ENCODE results near the gene RAB31. TPM values are rescaled to one million over a fixed set of nuclear protein-coding genes. Genes with fewer than 3 reads are reported as not detected.
"Not testable (repeated sequence)": the region's sequence is repeated elsewhere in the genome, so short reads cannot be mapped to it uniquely, and the experiment has no call there.

The RAB31 gene
- under 1 TPM; 0.38 to 0.89 TPM for total RNA-seq

GRCh38 chr18:9708057-9708433 lies at the start of gene RAB31:
TSS of gene RAB31 (plus strand) at chr18:9708301. CDS start at chr18:9708406, 105 bp downstream.
- Mint-ChIP-seq H3K9me3 (no peaks in the 10 kb centered on the region), H3K36me3 (ENCODE audit: low read depth) (no peaks in the 10 kb centered on the region), H3K27me3 (ENCODE audit: low read depth) (peaks cover 80% of the 10 kb centered on the region), H3K27ac (no peak within 1 kb of the TSS), H3K4me3 (peak within 1 kb of the TSS; percentile 74), H3K4me1 (ENCODE audit: low read depth) (peaks cover 28% of the 10 kb centered on the region)
- intact Hi-C loops (cut with micrococcal nuclease): loop anchor here (2.0 kb wide), 1 partner anchor 95 kb away; no protein-coding TSS in a partner anchor
- CTCF ChIA-PET: interaction anchor here (0.8 kb wide), 1 partner anchor 95 kb away, joined by 3 read pairs; no protein-coding TSS in a partner anchor
- DNase-seq: peak; percentile 24

GRCh38 chr18:9659499-9660375 lies 48.4 kb upstream of the RAB31 start:
- Mint-ChIP-seq H3K27ac (no peak overlapping the region), H3K9me3 (no peaks in the 10 kb centered on the region), H3K4me3 (no peak overlapping the region), H3K27me3 (ENCODE audit: low read depth) (no peaks in the 10 kb centered on the region), H3K36me3 (ENCODE audit: low read depth) (no peaks in the 10 kb centered on the region), H3K4me1 (ENCODE audit: low read depth) (no peaks in the 10 kb centered on the region)
- CTCF ChIA-PET: no interaction called here
- no peak for DNase-seq
- intact Hi-C loops (cut with micrococcal nuclease): no loop called here

- Mint-ChIP-seq H3K4me3 (no peak overlapping the region), H3K27ac (no peak overlapping the region), H3K27me3 (ENCODE audit: low read depth) (no peaks in the 10 kb centered on the region), H3K9me3 (no peaks in the 10 kb centered on the region), H3K36me3 (ENCODE audit: low read depth) (no peaks in the 10 kb centered on the region), H3K4me1 (ENCODE audit: low read depth) (no peaks in the 10 kb centered on the region)
- CTCF ChIA-PET: no interaction called here
- intact Hi-C loops (cut with micrococcal nuclease): no loop called here
- DNase-seq: no peak
These were observed 46.5 kb upstream of the RAB31 start for GRCh38 chr18:9661564-9661963.

GRCh38 chr18:9663377-9663776 lies 44.7 kb upstream of the RAB31 start:
- H3K9me3 Mint-ChIP-seq: no peaks in the 10 kb centered on the region
- no peaks in the 10 kb centered on the region for H3K4me1 Mint-ChIP-seq (ENCODE audit: low read depth)
- CTCF ChIA-PET: no interaction called here
- intact Hi-C loops (cut with micrococcal nuclease): no loop called here
- no peaks in the 10 kb centered on the region for H3K36me3 Mint-ChIP-seq (ENCODE audit: low read depth)
- no peaks in the 10 kb centered on the region for H3K27me3 Mint-ChIP-seq (ENCODE audit: low read depth)
- H3K27ac Mint-ChIP-seq: no peak overlapping the region
- DNase-seq: no peak
- no peak overlapping the region for H3K4me3 Mint-ChIP-seq

- intact Hi-C loops (cut with micrococcal nuclease): no loop called here
- H3K4me1 Mint-ChIP-seq (ENCODE audit: low read depth): no peaks in the 10 kb centered on the region
- CTCF ChIA-PET: interaction anchor here (1.1 kb wide), 1 partner anchor 18 kb away, joined by 4 read pairs; no protein-coding TSS in a partner anchor
- no peak overlapping the region for H3K27ac Mint-ChIP-seq
- no peaks in the 10 kb centered on the region for H3K36me3 Mint-ChIP-seq (ENCODE audit: low read depth)
- no peak overlapping the region for H3K4me3 Mint-ChIP-seq
- H3K9me3 Mint-ChIP-seq: no peaks in the 10 kb centered on the region
- no peaks in the 10 kb centered on the region for H3K27me3 Mint-ChIP-seq (ENCODE audit: low read depth)
- DNase-seq: no peak
These were observed 42.8 kb upstream of the RAB31 start for GRCh38 chr18:9665314-9665713.

GRCh38 chr18:9666548-9666947 lies 41.6 kb upstream of the RAB31 start:
- no peak for DNase-seq
- Mint-ChIP-seq H3K27ac (no peak overlapping the region), H3K4me1 (ENCODE audit: low read depth) (no peaks in the 10 kb centered on the region), H3K27me3 (ENCODE audit: low read depth) (no peaks in the 10 kb centered on the region), H3K36me3 (ENCODE audit: low read depth) (no peaks in the 10 kb centered on the region), H3K9me3 (no peaks in the 10 kb centered on the region), H3K4me3 (no peak overlapping the region)
- CTCF ChIA-PET: no interaction called here
- intact Hi-C loops (cut with micrococcal nuclease): no loop called here

- no peak for DNase-seq
- intact Hi-C loops (cut with micrococcal nuclease): no loop called here
These were observed 39.1 kb upstream of the RAB31 start for GRCh38 chr18:9669016-9669415.

GRCh38 chr18:9671214-9671613 lies 36.9 kb upstream of the RAB31 start:
- CTCF ChIA-PET: no interaction called here
- no peak overlapping the region for H3K27ac Mint-ChIP-seq
- H3K4me3 Mint-ChIP-seq: no peak overlapping the region
- no peaks in the 10 kb centered on the region for H3K9me3 Mint-ChIP-seq
- H3K36me3 Mint-ChIP-seq (ENCODE audit: low read depth): no peaks in the 10 kb centered on the region
- DNase-seq: no peak
- H3K4me1 Mint-ChIP-seq (ENCODE audit: low read depth): peaks cover 7% of the 10 kb centered on the region
- intact Hi-C loops (cut with micrococcal nuclease): loop anchor here (10.0 kb wide), 1 partner anchor 56 kb away; the partner anchor contains the start of gene PPP4R1
- H3K27me3 Mint-ChIP-seq (ENCODE audit: low read depth): peaks cover 7% of the 10 kb centered on the region

More at GRCh38 chr18:9669016-9669415, 39.1 kb upstream of the RAB31 start:
- CTCF ChIA-PET: interaction anchor here (1.6 kb wide), 1 partner anchor 29 kb away, joined by 3 read pairs; no protein-coding TSS in a partner anchor
- no peak overlapping the region for H3K27ac Mint-ChIP-seq
- no peaks in the 10 kb centered on the region for H3K9me3 Mint-ChIP-seq
- H3K4me1 Mint-ChIP-seq (ENCODE audit: low read depth): peaks cover 7% of the 10 kb centered on the region
- H3K36me3 Mint-ChIP-seq (ENCODE audit: low read depth): no peaks in the 10 kb centered on the region
- peaks cover 2% of the 10 kb centered on the region for H3K27me3 Mint-ChIP-seq (ENCODE audit: low read depth)
- no peak overlapping the region for H3K4me3 Mint-ChIP-seq

- H3K36me3 Mint-ChIP-seq (ENCODE audit: low read depth): no peaks in the 10 kb centered on the region
- peaks cover 7% of the 10 kb centered on the region for H3K4me1 Mint-ChIP-seq (ENCODE audit: low read depth)
- DNase-seq: peak; percentile 42
- no peaks in the 10 kb centered on the region for H3K9me3 Mint-ChIP-seq
- CTCF ChIA-PET: interaction anchor here (0.7 to 1.0 kb wide), 2 partner anchors 62 to 340 kb away, joined by 3 to 4 read pairs; no protein-coding TSS in a partner anchor
- intact Hi-C loops (cut with micrococcal nuclease): loop anchor here (1.0 to 10.0 kb wide), 2 partner anchors 59 to 600 kb away; partner anchors contain the start of gene PPP4R1
- H3K27ac Mint-ChIP-seq: no peak overlapping the region
- H3K4me3 Mint-ChIP-seq: no peak overlapping the region
- H3K27me3 Mint-ChIP-seq (ENCODE audit: low read depth): peaks cover 7% of the 10 kb centered on the region
These were observed 34.5 kb upstream of the RAB31 start for GRCh38 chr18:9673296-9674251.

GRCh38 chr18:9678216-9678615 lies 29.9 kb upstream of the RAB31 start:
- H3K4me1 Mint-ChIP-seq (ENCODE audit: low read depth); H3K27ac Mint-ChIP-seq; CTCF ChIA-PET; DNase-seq; H3K36me3 Mint-ChIP-seq (ENCODE audit: low read depth); H3K9me3 Mint-ChIP-seq; H3K27me3 Mint-ChIP-seq (ENCODE audit: low read depth); H3K4me3 Mint-ChIP-seq: not testable (repeated sequence)
- intact Hi-C loops (cut with micrococcal nuclease): loop anchor here (10.0 kb wide), 1 partner anchor 63 kb away; the partner anchor contains the start of gene PPP4R1

GRCh38 chr18:9679125-9679524 lies 29.0 kb upstream of the RAB31 start:
- Mint-ChIP-seq H3K27me3 (ENCODE audit: low read depth) (peaks cover 5% of the 10 kb centered on the region), H3K4me1 (ENCODE audit: low read depth) (no peaks in the 10 kb centered on the region), H3K9me3 (no peaks in the 10 kb centered on the region), H3K27ac (no peak overlapping the region), H3K4me3 (no peak overlapping the region), H3K36me3 (ENCODE audit: low read depth) (no peaks in the 10 kb centered on the region)
- intact Hi-C loops (cut with micrococcal nuclease): loop anchor here (10.0 kb wide), 1 partner anchor 64 kb away; the partner anchor contains the start of gene PPP4R1
- CTCF ChIA-PET: no interaction called here
- no peak for DNase-seq

GRCh38 chr18:9681217-9681616 lies 26.9 kb upstream of the RAB31 start:
- Mint-ChIP-seq H3K4me1 (ENCODE audit: low read depth) (peaks cover 10% of the 10 kb centered on the region), H3K4me3 (no peak overlapping the region), H3K27ac (no peak overlapping the region), H3K9me3 (no peaks in the 10 kb centered on the region), H3K27me3 (ENCODE audit: low read depth) (peaks cover 2% of the 10 kb centered on the region), H3K36me3 (ENCODE audit: low read depth) (no peaks in the 10 kb centered on the region)
- no peak for DNase-seq
- intact Hi-C loops (cut with micrococcal nuclease): no loop called here
- CTCF ChIA-PET: no interaction called here
